Ishikawa (cell line): ENCODE results near the gene GTPBP2.

Experiments used
- CEBPB ChIP-seq: IDR thresholded peaks from 2 replicates; pipeline ENCODE4 v1.6.1; 2012
- CREB1 ChIP-seq: IDR thresholded peaks from 2 replicates; pipeline ENCODE4 v1.6.1; 2012; ENCODE audit warnings: low read depth
- FOXM1 ChIP-seq: IDR thresholded peaks from 2 replicates; pipeline ENCODE4 v1.6.1; 2012; ENCODE audit warnings: low read depth, borderline replicate concordance
- MAX ChIP-seq: IDR thresholded peaks from 2 replicates; pipeline ENCODE4 v1.6.1; 2012
- NFIC ChIP-seq: IDR thresholded peaks from 2 replicates; pipeline ENCODE4 v1.6.1; 2012

- no peak for TF ChIP-seq CEBPB
- no peak for TF ChIP-seq MAX
- no peak for TF ChIP-seq NFIC
- TF ChIP-seq CREB1: no peak
- no peak for TF ChIP-seq FOXM1
Measured at GRCh38 chr6:43579171-43579570, 49.9 kb downstream of the GTPBP2 start.
